ENCODE measurements around the gene ACTR10. TPM values are rescaled to one million over a fixed set of nuclear protein-coding genes. Genes with fewer than 3 reads are reported as not detected.

Gene ACTR10
- total RNA-seq (2022) (55.1 and 78.8 TPM in 2 replicates), Bru-seq, nascent RNA (percentile 81 among the genes with signal in this experiment), BruChase-seq, experiment 1, labeled RNA remaining after a 6-hour chase (percentile 81 among the genes with signal in this experiment), BruChase-seq, experiment 2, labeled RNA remaining after a 2-hour chase (percentile 85 among the genes with signal in this experiment)
- long read RNA-seq, transcript ACTR10-201 (13 exons, 2,419 nt) = major isoform, 91 of 95 reads
- long read RNA-seq, partial matches to known transcripts = 2 of 95 reads
- long read RNA-seq, other reads (novel, unspliced or antisense) = 1 of 95 reads

DNA sequence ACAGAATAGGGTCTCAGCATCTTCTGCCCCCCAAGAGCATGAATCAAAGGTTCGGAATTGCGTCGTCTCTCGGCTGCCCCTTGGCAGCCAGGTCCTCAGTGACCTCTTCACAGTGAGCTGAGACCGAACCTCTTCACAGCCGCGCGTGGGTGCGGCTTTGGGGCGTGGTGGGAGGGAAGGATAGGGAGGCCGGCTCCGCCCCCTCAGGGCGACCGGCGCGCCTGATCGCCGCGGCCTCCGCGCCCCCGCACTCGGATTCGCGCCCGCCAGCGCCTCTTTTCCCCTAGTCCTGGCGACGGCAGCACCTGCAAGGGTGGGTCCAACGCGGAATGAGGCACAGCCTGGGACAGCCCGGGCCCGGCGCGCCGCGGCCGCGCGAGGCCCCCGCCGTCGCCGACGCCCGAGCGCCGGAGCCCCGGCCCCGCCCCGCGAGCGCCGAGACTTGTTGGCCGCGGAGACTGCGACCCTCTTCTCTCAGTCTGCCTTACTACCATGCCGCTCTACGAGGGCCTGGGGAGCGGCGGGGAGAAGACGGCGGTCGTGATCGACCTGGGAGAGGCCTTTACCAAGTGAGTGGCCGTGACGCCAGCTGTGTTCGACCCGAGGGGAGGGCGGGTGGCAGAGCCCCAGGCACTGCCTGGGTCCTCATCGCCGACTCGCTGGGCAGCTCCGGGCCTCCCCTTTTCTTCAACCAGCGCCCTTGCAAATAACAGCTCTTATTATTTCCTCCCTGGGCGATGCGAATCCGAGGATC lies at the start of gene ACTR10:
Gene ACTR10, plus strand, starts transcription at position 424 of the 754 bp plus-strand sequence. Its CDS starts 69 bp downstream, at position 493.
- no peaks in the 10 kb centered on the region for H3K9me3 Mint-ChIP-seq (ENCODE audit: unreplicated experiment)
- TF ChIP-seq, protein P1, sequence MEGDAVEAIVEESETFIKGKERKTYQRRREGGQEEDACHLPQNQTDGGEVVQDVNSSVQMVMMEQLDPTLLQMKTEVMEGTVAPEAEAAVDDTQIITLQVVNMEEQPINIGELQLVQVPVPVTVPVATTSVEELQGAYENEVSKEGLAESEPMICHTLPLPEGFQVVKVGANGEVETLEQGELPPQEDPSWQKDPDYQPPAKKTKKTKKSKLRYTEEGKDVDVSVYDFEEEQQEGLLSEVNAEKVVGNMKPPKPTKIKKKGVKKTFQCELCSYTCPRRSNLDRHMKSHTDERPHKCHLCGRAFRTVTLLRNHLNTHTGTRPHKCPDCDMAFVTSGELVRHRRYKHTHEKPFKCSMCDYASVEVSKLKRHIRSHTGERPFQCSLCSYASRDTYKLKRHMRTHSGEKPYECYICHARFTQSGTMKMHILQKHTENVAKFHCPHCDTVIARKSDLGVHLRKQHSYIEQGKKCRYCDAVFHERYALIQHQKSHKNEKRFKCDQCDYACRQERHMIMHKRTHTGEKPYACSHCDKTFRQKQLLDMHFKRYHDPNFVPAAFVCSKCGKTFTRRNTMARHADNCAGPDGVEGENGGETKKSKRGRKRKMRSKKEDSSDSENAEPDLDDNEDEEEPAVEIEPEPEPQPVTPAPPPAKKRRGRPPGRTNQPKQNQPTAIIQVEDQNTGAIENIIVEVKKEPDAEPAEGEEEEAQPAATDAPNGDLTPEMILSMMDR (IDR thresholded peaks at IDR 0.05; ENCODE audit: unreplicated experiment) = no peak
- peak within 1 kb of the TSS; percentile 85 for H3K27ac Mint-ChIP-seq (ENCODE audit: low read depth, unreplicated experiment)
- H3K36me3 Mint-ChIP-seq (ENCODE audit: insufficient read depth, unreplicated experiment) = peaks cover 34% of the 10 kb centered on the region
- ChIA-PET CTCF (interaction anchor here (0.6 to 2.2 kb wide), 3 partner anchors 33 to 104 kb away, joined by 3 to 11 read pairs (median 4); no protein-coding TSS in a partner anchor), POLR2A (interaction anchor here (0.6 to 2.4 kb wide), 25 partner anchors 11 to 931 kb away, joined by 3 to 19 read pairs (median 4); partner anchors contain the start of genes ARID4A, ARMH4, NAA30 and PSMA3)
- H3K27me3 Mint-ChIP-seq (ENCODE audit: insufficient read depth, unreplicated experiment) = peaks cover 20% of the 10 kb centered on the region
- H3K4me3 Mint-ChIP-seq (ENCODE audit: unreplicated experiment) = peak within 1 kb of the TSS; percentile 98
- peaks cover 16% of the 10 kb centered on the region for H3K4me1 Mint-ChIP-seq (ENCODE audit: insufficient read depth, unreplicated experiment)
- no TSS peak for BruUV-seq (replicated peaks)
- DNase-seq (ENCODE audit: unreplicated experiment) = peak; percentile 88
- intact Hi-C loops (cut with micrococcal nuclease) = loop anchor here (1.0 kb wide), 1 partner anchor 92 kb away; no protein-coding TSS in a partner anchor

DNA sequence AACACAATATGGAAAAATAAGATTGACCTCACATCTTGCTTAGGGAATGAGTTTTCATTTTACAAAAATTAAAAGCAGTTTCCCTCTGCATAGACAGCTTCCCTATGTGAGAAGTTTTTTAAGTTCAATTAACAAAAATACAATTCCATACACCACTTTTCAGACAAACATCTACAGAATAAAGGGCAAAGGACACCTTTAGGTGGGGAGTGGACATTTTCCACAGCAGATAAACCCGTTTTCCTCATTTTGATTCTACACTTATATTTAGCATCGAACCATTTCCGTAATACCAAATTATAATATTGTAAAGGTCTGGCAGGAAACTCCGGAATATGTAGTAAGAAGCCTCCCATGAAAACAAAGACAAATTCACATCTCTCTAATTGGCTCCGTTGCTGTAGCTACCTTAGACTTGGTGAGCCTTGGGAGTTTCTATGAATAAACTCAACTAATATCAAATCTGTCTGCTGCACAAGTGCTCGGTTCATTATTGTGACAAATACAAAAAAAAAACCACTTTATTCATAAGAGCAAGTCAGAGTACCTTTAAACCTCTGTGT lies 49.6 kb upstream of the ACTR10 start:
- intact Hi-C loops (cut with micrococcal nuclease) = no loop called here
- ChIA-PET CTCF (interaction anchor here (1.3 kb wide), 1 partner anchor 41 kb away, joined by 6 read pairs; no protein-coding TSS in a partner anchor), POLR2A (interaction anchor here (0.6 to 1.7 kb wide), 3 partner anchors 14 to 94 kb away, joined by 4 to 8 read pairs (median 6); partner anchors contain the start of gene PSMA3)
- Mint-ChIP-seq H3K4me1 (ENCODE audit: insufficient read depth, unreplicated experiment) (peaks cover 7% of the 10 kb centered on the region), H3K4me3 (ENCODE audit: unreplicated experiment) (no peak overlapping the region), H3K9me3 (ENCODE audit: unreplicated experiment) (no peaks in the 10 kb centered on the region), H3K36me3 (ENCODE audit: insufficient read depth, unreplicated experiment) (no peaks in the 10 kb centered on the region), H3K27ac (ENCODE audit: low read depth, unreplicated experiment) (no peak overlapping the region), H3K27me3 (ENCODE audit: insufficient read depth, unreplicated experiment) (peaks cover 63% of the 10 kb centered on the region)
- TF ChIP-seq, protein P1 (IDR thresholded peaks at IDR 0.05; ENCODE audit: unreplicated experiment) = no peak
- BruUV-seq (replicated peaks) = no TSS peak
- no peak for DNase-seq (ENCODE audit: unreplicated experiment)

DNA sequence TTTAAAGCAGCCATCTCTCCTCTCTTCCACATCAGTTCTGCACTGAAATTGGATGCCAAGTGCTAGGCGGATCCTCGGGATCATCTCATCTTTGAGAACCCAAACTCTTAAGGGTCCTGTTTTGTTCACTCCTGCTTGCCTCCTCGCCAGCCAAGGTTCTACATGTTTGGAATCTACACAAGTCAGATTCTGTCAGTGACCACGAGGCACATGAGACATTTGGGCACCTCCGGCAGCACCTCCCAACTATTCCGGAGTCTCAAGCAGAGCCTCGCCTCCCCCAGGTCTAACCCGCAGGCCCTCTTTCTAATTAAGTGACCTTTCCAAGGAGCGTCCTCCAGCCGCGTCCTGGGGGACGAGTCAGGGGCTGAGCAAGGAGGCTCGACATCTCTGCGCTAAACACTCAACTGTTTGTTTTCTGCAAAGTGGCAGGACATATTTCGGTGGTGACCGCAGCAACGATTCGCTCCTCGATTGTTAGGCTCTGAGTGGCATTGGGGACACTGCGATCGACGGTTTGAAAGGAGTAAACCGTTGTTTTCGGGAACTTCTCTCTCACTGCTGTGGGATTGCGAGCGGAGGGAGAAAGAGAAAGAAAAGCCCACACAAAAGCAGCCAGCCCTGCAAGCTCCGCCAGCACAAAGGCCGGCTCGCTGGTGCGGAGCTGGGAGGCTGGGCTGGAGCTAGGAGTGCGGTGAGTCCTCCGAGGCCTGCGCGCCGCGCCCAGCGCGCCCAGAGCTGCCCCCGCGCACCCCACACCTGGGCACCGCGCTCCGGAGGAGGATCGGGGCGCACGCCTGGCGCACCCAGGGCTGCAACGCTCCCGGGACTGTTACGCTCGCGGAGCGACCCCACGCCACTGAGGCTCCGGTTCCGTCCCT lies 48.6 kb upstream of the ACTR10 start:
- intact Hi-C loops (cut with micrococcal nuclease) = no loop called here
- Mint-ChIP-seq H3K27me3 (ENCODE audit: insufficient read depth, unreplicated experiment) (peaks cover 58% of the 10 kb centered on the region), H3K4me1 (ENCODE audit: insufficient read depth, unreplicated experiment) (peaks cover 7% of the 10 kb centered on the region), H3K27ac (ENCODE audit: low read depth, unreplicated experiment) (no peak overlapping the region), H3K4me3 (ENCODE audit: unreplicated experiment) (peak overlapping the region; percentile 74), H3K9me3 (ENCODE audit: unreplicated experiment) (no peaks in the 10 kb centered on the region), H3K36me3 (ENCODE audit: insufficient read depth, unreplicated experiment) (no peaks in the 10 kb centered on the region)
- BruUV-seq (replicated peaks) = no TSS peak
- POLR2A ChIA-PET = interaction anchor here (1.0 to 1.8 kb wide), 3 partner anchors 8 to 48 kb away, joined by 4 to 8 read pairs (median 6); partner anchors contain the start of gene ACTR10
- peak; percentile 14 for DNase-seq (ENCODE audit: unreplicated experiment)
- TF ChIP-seq, protein P1 (IDR thresholded peaks at IDR 0.05; ENCODE audit: unreplicated experiment) = no peak
- CTCF ChIA-PET = interaction anchor here (2.3 kb wide), 1 partner anchor 16 kb away, joined by 7 read pairs; no protein-coding TSS in a partner anchor

Measured in MCF 10A (cell line).